Loucy (cell line): ENCODE data around the gene BMAL2.

ENCODE experiments used
- H2AFZ ChIP-seq: fragments of 200-600 bp; sonication (generic); 2 replicates; pipeline ENCODE4 v1.6.0; 2016; ENCODE audit warnings: antibody characterized with exemption, mild to moderate bottlenecking, low read length, moderate library complexity
- H3F3A ChIP-seq: fragments of 200-600 bp; 2 replicates; pipeline ENCODE4 v1.6.0; 2016; ENCODE audit warnings: antibody characterized with exemption, low read depth, mild to moderate bottlenecking
- H3K27me3 ChIP-seq: fragments of 200-600 bp; sonication (generic); 2 replicates; pipeline ENCODE4 v1.6.1; 2014; ENCODE audit warnings: low read length, mild to moderate bottlenecking; ENCODE audit not compliant: insufficient read depth, poor library complexity, severe bottlenecking
- H3K36me3 ChIP-seq: fragments of 200-600 bp; sonication (generic); 2 replicates; pipeline ENCODE4 v1.6.1; 2016; ENCODE audit warnings: low read length; ENCODE audit not compliant: insufficient read depth
- H3K4me1 ChIP-seq: fragments of 200-600 bp; sonication (generic); 2 replicates; pipeline ENCODE4 v1.5.1; 2014; ENCODE audit warnings: low read length, mild to moderate bottlenecking; ENCODE audit not compliant: insufficient read depth, poor library complexity, severe bottlenecking
- H3K4me2 ChIP-seq: fragments of 200-600 bp; sonication (generic); 2 replicates; pipeline ENCODE4 v1.6.0; 2014; ENCODE audit warnings: antibody characterized with exemption, low read length, low read depth, mild to moderate bottlenecking; ENCODE audit not compliant: poor library complexity, severe bottlenecking
- H3K4me3 ChIP-seq: fragments of 200-600 bp; sonication (generic); 2 replicates; pipeline ENCODE4 v1.5.1; 2014; ENCODE audit warnings: low read length, mild to moderate bottlenecking, mixed read lengths; ENCODE audit not compliant: poor library complexity, severe bottlenecking
- H3K79me2 ChIP-seq: fragments of 200-600 bp; sonication (generic); 2 replicates; pipeline ENCODE4 v1.6.1; 2014; ENCODE audit warnings: low read length; ENCODE audit not compliant: insufficient read depth
- H3K9ac ChIP-seq: fragments of 200-600 bp; sonication (generic); 2 replicates; pipeline ENCODE4 v1.6.0; 2014; ENCODE audit warnings: mild to moderate bottlenecking, low read depth, low read length, moderate library complexity; ENCODE audit not compliant: poor library complexity, severe bottlenecking
- H3K9me2 ChIP-seq: fragments of 200-600 bp; sonication (generic); replicated peaks from 2 replicates; pipeline ENCODE4 v1.6.1; 2016; ENCODE audit warnings: low read depth, low read length, mixed read lengths
- H3K9me3 ChIP-seq: fragments of 200-600 bp; sonication (generic); 2 replicates; pipeline ENCODE4 v1.6.1; 2014; ENCODE audit warnings: mild to moderate bottlenecking, antibody characterized with exemption, low read length, low read depth; ENCODE audit not compliant: insufficient read depth
- H4K20me1 ChIP-seq: fragments of 200-600 bp; sonication (generic); 2 replicates; pipeline ENCODE4 v1.6.0; 2014; ENCODE audit warnings: antibody characterized with exemption, low read length, mild to moderate bottlenecking; ENCODE audit not compliant: insufficient read depth, poor library complexity, severe bottlenecking
- CTCF ChIP-seq: fragments of 200-600 bp; sonication (generic); conservative IDR thresholded peaks from 2 replicates; pipeline ENCODE4 v1.5.1; 2014; ENCODE audit warnings: mild to moderate bottlenecking, antibody characterized with exemption, low read length
- EZH2phosphoT487 ChIP-seq: fragments of 200-600 bp; IDR thresholded peaks from 2 replicates; pipeline ENCODE4 v1.6.1; 2018; ENCODE audit warnings: antibody characterized with exemption, mild to moderate bottlenecking, moderate library complexity, borderline replicate concordance

The BMAL2 gene

GRCh38 chr12:27359578-27360340, 27.1 kb downstream of the BMAL2 start:
- Histone ChIP-seq H3K4me1 (peaks cover 6% of the 10 kb centered on the region), H3K36me3 (no peaks in the 10 kb centered on the region), H3K4me3 (no peak overlapping the region), H3K4me2 (no peak overlapping the region), H3K27me3 (no peaks in the 10 kb centered on the region), H2AFZ (no peak overlapping the region), H3K79me2 (no peaks in the 10 kb centered on the region), H3K9me2 (no peaks in the 10 kb centered on the region), H3K9ac (no peak overlapping the region), H3K9me3 (no peaks in the 10 kb centered on the region), H3F3A (no peaks in the 10 kb centered on the region), H4K20me1 (no peaks in the 10 kb centered on the region)
- no peak for TF ChIP-seq EZH2phosphoT487
- TF ChIP-seq CTCF = no peak

- Histone ChIP-seq H4K20me1 (no peaks in the 10 kb centered on the region), H3F3A (no peaks in the 10 kb centered on the region), H3K4me1 (peaks cover 6% of the 10 kb centered on the region), H3K9me2 (no peaks in the 10 kb centered on the region), H3K36me3 (no peaks in the 10 kb centered on the region), H3K9ac (no peak overlapping the region), H3K27me3 (no peaks in the 10 kb centered on the region), H3K4me2 (no peak overlapping the region), H3K4me3 (no peak overlapping the region), H3K79me2 (no peaks in the 10 kb centered on the region), H2AFZ (no peak overlapping the region), H3K9me3 (no peaks in the 10 kb centered on the region)
- no peak for TF ChIP-seq CTCF
- no peak for TF ChIP-seq EZH2phosphoT487
These were observed 28.7 kb downstream of the BMAL2 start for GRCh38 chr12:27361372-27361771.

- no peak overlapping the region for H2AFZ ChIP-seq
- H3K36me3 ChIP-seq = peaks cover 14% of the 10 kb centered on the region; the same call in 1 of the 2 replicates
- no peak for TF ChIP-seq CTCF
- no peak for TF ChIP-seq EZH2phosphoT487
- H3K9me2 ChIP-seq = no peaks in the 10 kb centered on the region
- H3K9me3 ChIP-seq = no peaks in the 10 kb centered on the region
- peaks cover 6% of the 10 kb centered on the region for H3K4me1 ChIP-seq
- no peaks in the 10 kb centered on the region for H3F3A ChIP-seq
- no peaks in the 10 kb centered on the region for H3K79me2 ChIP-seq
- H3K9ac ChIP-seq = no peak overlapping the region
- no peak overlapping the region for H3K4me2 ChIP-seq
- H3K27me3 ChIP-seq = no peaks in the 10 kb centered on the region
- H3K4me3 ChIP-seq = no peak overlapping the region
- no peaks in the 10 kb centered on the region for H4K20me1 ChIP-seq
These were observed 34.0 kb downstream of the BMAL2 start for GRCh38 chr12:27366621-27367020.
